Upper lobe of left lung (tissue), 6 donors: Measurements from ENCODE around the gene HMMR. TPM values are rescaled to one million over a fixed set of nuclear protein-coding genes. Genes with fewer than 3 reads are reported as not detected.
A peak's percentile ranks its signal among the peaks of the same experiment; 100 is the strongest.

ENCODE experiments used
- ATAC-seq, 2 donors: fragments of 200-7000 bp; cut with Tn5 transposase; one replicate each; pipeline ENCODE4 v1.9.1; 2022; ENCODE audit warnings: mild to moderate bottlenecking in 2 of 2, moderate library complexity in 2 of 2; ENCODE audit not compliant: low FRiP score in 2 of 2
- DNase-seq, 2 donors: peaks; one replicate each; pipeline ENCODE4 v3.0.0-alpha.2; 2019 to 2020
- H3K27ac ChIP-seq, 4 donors: fragments of 200-600 bp; sonication (generic); one replicate each; pipeline ENCODE4 v1.5.1; 2016 to 2019
- H3K27me3 ChIP-seq, 4 donors: fragments of 200-600 bp; sonication (generic); one replicate each; pipeline ENCODE4 v1.5.1; 2017 to 2019
- H3K36me3 ChIP-seq, 4 donors: fragments of 200-600 bp; sonication (generic); one replicate each; pipeline ENCODE4 v1.5.1; 2016 to 2019
- H3K4me1 ChIP-seq, 4 donors: fragments of 200-600 bp; sonication (generic); one replicate each; pipeline ENCODE4 v1.5.1; 2018 to 2019
- H3K4me3 ChIP-seq, 4 donors: fragments of 200-600 bp; sonication (generic); one replicate each; pipeline ENCODE4 v1.5.1; 2017 to 2019; ENCODE audit warnings: mild to moderate bottlenecking in 2 of 4, moderate library complexity in 1 of 4
- H3K9me3 ChIP-seq, 4 donors: fragments of 200-600 bp; sonication (generic); one replicate each; pipeline ENCODE4 v1.5.1; 2018 to 2019
- CTCF ChIP-seq, 6 experiments: fragments of 450-650 bp in 4 of 6; fragments of 200-600 bp in 2 of 6; sonication (generic) in 2 of 6; IDR thresholded peaks; one replicate each; pipeline ENCODE4 v1.5.1; 2016 to 2019; ENCODE audit warnings: antibody characterized with exemption in 6 of 6
- EP300 ChIP-seq, 4 donors: sonication (generic); formaldehyde crosslinking; IDR thresholded peaks; one replicate each; pipeline ENCODE4 v1.5.1; 2017; ENCODE audit warnings: antibody characterized with exemption in 4 of 4, control low read depth in 2 of 4
- POLR2A ChIP-seq, 4 donors: fragments of 450-650 bp; IDR thresholded peaks; one replicate each; pipeline ENCODE4 v1.5.1; 2016 to 2017; ENCODE audit warnings: antibody characterized with exemption in 4 of 4, mild to moderate bottlenecking in 2 of 4
- POLR2AphosphoS5 ChIP-seq, 2 donors: sonication (generic); formaldehyde crosslinking; IDR thresholded peaks; one replicate each; pipeline ENCODE4 v1.5.1; 2017; ENCODE audit warnings: antibody characterized with exemption in 2 of 2
- WGBS, 2 donors: methylation state at CpG; one replicate each; pipeline ENCODE4 v1.1.5; 2017 to 2018; 5-methylcytosine and 5-hydroxymethylcytosine counted together
- total RNA-seq, 6 donors: library from RNA; depleted of rRNA in 4 of 6; stranded (reverse); fragments of >200 nt in 4 of 6; gene quantifications; one replicate each; pipeline versions ENCODE4 v1.1.0 to v1.2.1, GENCODE V29; 2016 to 2021
- donor health status: DM: no; HTN: no; CAD: no; lungs with moderate emphysema.
- donor health status: DM: no; HTN: yes; CAD: no; lungs with severe emphysema.

Gene HMMR
- total RNA-seq, 6 donors from 2014 or later = 0.74 to 4.2 (median 1.9) TPM

GRCh38 chr5:163502521-163502920, 42.1 kb downstream of the HMMR start:
- 59 to 69% methylated on average over 8 of the region's 8 CpGs for WGBS, 2 donors
- Histone ChIP-seq H3K4me1 (peaks cover 8 to 27% (median 15%) of the 10 kb centered on the region in 4 donors), H3K27me3 (no peaks in the 10 kb centered on the region), H3K27ac (peak overlapping the region; percentile 96 to 100 (median 98)), H3K4me3 (peak overlapping the region in 3 of 4 donors; percentile 63 to 80 (median 80)), H3K36me3 (no peaks in the 10 kb centered on the region), H3K9me3 (no peaks in the 10 kb centered on the region)
- ATAC-seq (no peak), DNase-seq (no peak)
- no peak for TF ChIP-seq POLR2A (IDR thresholded peaks at IDR 0.05)
- no peak for TF ChIP-seq CTCF (IDR thresholded peaks at IDR 0.05)
- no peak for TF ChIP-seq POLR2AphosphoS5 (IDR thresholded peaks at IDR 0.05)
- TF ChIP-seq EP300 (IDR thresholded peaks at IDR 0.05) = no peak

- H3K36me3 ChIP-seq = no peaks in the 10 kb centered on the region
- TF ChIP-seq POLR2A (IDR thresholded peaks at IDR 0.05) = peak in 2 of 4 donors; percentile 25 to 58
- peak in 1 of 6 experiments; percentile 21 for TF ChIP-seq CTCF (IDR thresholded peaks at IDR 0.05)
- TF ChIP-seq EP300 (IDR thresholded peaks at IDR 0.05) = no peak
- TF ChIP-seq POLR2AphosphoS5 (IDR thresholded peaks at IDR 0.05) = peak; percentile 58 to 64
- peak in 1 of 2 donors; percentile 79 for DNase-seq
- no peaks in the 10 kb centered on the region for H3K27me3 ChIP-seq
- WGBS, 2 donors = 2% methylated on average over 17 of the region's 17 CpGs
- ATAC-seq = peak; percentile 21 to 26
- H3K4me3 ChIP-seq = peak overlapping the region in 3 of 4 donors; percentile 63 to 80 (median 80)
- H3K27ac ChIP-seq = peak overlapping the region; percentile 96 to 100 (median 98)
- peaks cover 17 to 36% (median 24%) of the 10 kb centered on the region in 4 donors for H3K4me1 ChIP-seq
- no peaks in the 10 kb centered on the region for H3K9me3 ChIP-seq
These were observed 43.0 kb downstream of the HMMR start for GRCh38 chr5:163503106-163504078.

GRCh38 chr5:163504079-163504931, 43.9 kb downstream of the HMMR start:
- WGBS, 2 donors = 1% methylated on average over 27 of the region's 27 CpGs
- Histone ChIP-seq H3K36me3 (no peaks in the 10 kb centered on the region), H3K9me3 (no peaks in the 10 kb centered on the region), H3K4me1 (peaks cover 26 to 45% (median 33%) of the 10 kb centered on the region in 4 donors), H3K4me3 (peak overlapping the region; percentile 1 to 80 (median 72)), H3K27me3 (no peaks in the 10 kb centered on the region), H3K27ac (peak overlapping the region; percentile 96 to 100 (median 98))
- DNase-seq (peak in 1 of 2 donors; percentile 83), ATAC-seq (peak; percentile 56 to 75)
- TF ChIP-seq POLR2A (IDR thresholded peaks at IDR 0.05) = peak in 3 of 4 donors; percentile 23 to 58 (median 39)
- TF ChIP-seq EP300 (IDR thresholded peaks at IDR 0.05) = peak in 1 of 4 donors; percentile 22
- TF ChIP-seq CTCF (IDR thresholded peaks at IDR 0.05) = no peak
- peak; percentile 43 to 57 for TF ChIP-seq POLR2AphosphoS5 (IDR thresholded peaks at IDR 0.05)

- peak overlapping the region; percentile 96 to 100 (median 98) for H3K27ac ChIP-seq
- peak in 1 of 2 donors; percentile 1 for ATAC-seq
- 0 to 1% methylated on average over 7 of the region's 7 CpGs for WGBS, 2 donors
- H3K9me3 ChIP-seq = no peaks in the 10 kb centered on the region
- peak overlapping the region; percentile 28 to 80 (median 72) for H3K4me3 ChIP-seq
- no peaks in the 10 kb centered on the region for H3K27me3 ChIP-seq
- TF ChIP-seq EP300 (IDR thresholded peaks at IDR 0.05) (no peak), POLR2AphosphoS5 (IDR thresholded peaks at IDR 0.05) (no peak), POLR2A (IDR thresholded peaks at IDR 0.05) (no peak), CTCF (IDR thresholded peaks at IDR 0.05) (no peak)
- no peaks in the 10 kb centered on the region for H3K36me3 ChIP-seq
- no peak for DNase-seq
- H3K4me1 ChIP-seq = peaks cover 33 to 52% (median 37%) of the 10 kb centered on the region in 4 donors
These were observed 44.6 kb downstream of the HMMR start for GRCh38 chr5:163505049-163505367.
